OCI-M1 (cell line): Measurements from ENCODE around the gene TSHZ2.

Experiments
- DNase-seq: peaks from one replicate; lab custom pipeline; 2025; lab: John Stamatoyannopoulos, UW

TSHZ2 gene

GRCh38 chr20:53384392-53384791 is 412.2 kb downstream of the TSHZ2 start:
- no peak for DNase-seq

GRCh38 chr20:53385941-53386767 is 414.0 kb downstream of the TSHZ2 start:
- DNase-seq = no peak

- no peak for DNase-seq
Observed at GRCh38 chr20:53387983-53388675, 416.0 kb downstream of the TSHZ2 start.

- DNase-seq = no peak
Observed at GRCh38 chr20:53389516-53390300, 417.6 kb downstream of the TSHZ2 start.

- DNase-seq = no peak
Observed at GRCh38 chr20:53390770-53391169, 418.6 kb downstream of the TSHZ2 start.

- DNase-seq = no peak
Observed at GRCh38 chr20:53394433-53394832, 422.3 kb downstream of the TSHZ2 start.

GRCh38 chr20:53395188-53395923 is 423.2 kb downstream of the TSHZ2 start:
- DNase-seq = no peak

GRCh38 chr20:53399083-53399482 is 426.9 kb downstream of the TSHZ2 start:
- DNase-seq = no peak

GRCh38 chr20:53399592-53400335 is 427.6 kb downstream of the TSHZ2 start:
- no peak for DNase-seq

- no peak for DNase-seq
Observed at GRCh38 chr20:53402233-53403005, 430.3 kb downstream of the TSHZ2 start.

- DNase-seq = no peak
Observed at GRCh38 chr20:53403029-53403428, 430.9 kb downstream of the TSHZ2 start.

- DNase-seq = no peak
Observed at GRCh38 chr20:53405139-53405538, 433.0 kb downstream of the TSHZ2 start.

GRCh38 chr20:53406580-53406979 is 434.4 kb downstream of the TSHZ2 start:
- DNase-seq = no peak

- DNase-seq = peak; percentile 11
Observed at GRCh38 chr20:53408691-53409446, 436.7 kb downstream of the TSHZ2 start.

- no peak for DNase-seq
Observed at GRCh38 chr20:53409447-53409717, 437.2 kb downstream of the TSHZ2 start.

- no peak for DNase-seq
Observed at GRCh38 chr20:53411129-53411528, 439.0 kb downstream of the TSHZ2 start.

- DNase-seq = no peak
Observed at GRCh38 chr20:53411891-53412290, 439.7 kb downstream of the TSHZ2 start.

- DNase-seq = no peak
Observed at GRCh38 chr20:53412577-53413185, 440.5 kb downstream of the TSHZ2 start.

- peak; percentile 14 for DNase-seq
Observed at GRCh38 chr20:53413186-53413631, 441.1 kb downstream of the TSHZ2 start.
